NCI-H446 treated with DMSO at 0.1 percent for 48 hours (cell line): Measurements from ENCODE around the gene ZNF793.

Experiments used
- DNase-seq: peaks from one replicate; lab custom pipeline; 2025; lab: John Stamatoyannopoulos, UW

The ZNF793 gene

DNA sequence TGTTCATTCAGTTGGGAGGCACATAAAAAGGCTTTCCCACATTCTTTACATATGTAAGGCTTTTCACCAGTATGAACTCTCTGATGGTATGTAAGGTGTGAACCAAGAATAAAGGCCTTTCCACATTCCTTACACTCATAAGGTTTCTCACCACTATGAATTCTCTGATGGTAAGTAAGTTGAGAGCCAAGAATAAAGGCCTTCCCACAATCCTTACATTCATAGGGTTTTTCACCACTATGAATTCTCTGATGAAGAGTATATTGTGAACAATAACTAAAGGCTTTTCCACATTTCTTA lies 58.6 kb downstream of the ZNF793 start:
- DNase-seq: no peak

DNA sequence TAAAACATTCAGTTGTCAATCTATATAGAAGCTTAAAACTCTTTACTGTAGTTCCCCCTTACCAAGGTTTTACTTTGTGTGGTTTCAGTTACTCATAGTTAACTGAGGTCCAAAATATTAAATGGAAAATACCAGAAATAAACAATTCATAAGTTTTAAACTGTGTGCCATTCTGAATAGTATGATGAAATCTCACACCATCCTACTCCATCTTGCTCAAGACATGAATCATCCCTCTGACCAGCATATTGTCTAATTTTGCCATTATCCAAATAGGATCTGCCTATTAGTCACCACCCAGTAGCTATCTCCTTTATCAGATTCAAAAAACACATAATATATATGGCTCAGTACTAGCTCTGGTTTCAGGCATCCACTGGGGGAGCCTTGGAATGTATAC lies 65.5 kb downstream of the ZNF793 start:
- no peak for DNase-seq

DNA sequence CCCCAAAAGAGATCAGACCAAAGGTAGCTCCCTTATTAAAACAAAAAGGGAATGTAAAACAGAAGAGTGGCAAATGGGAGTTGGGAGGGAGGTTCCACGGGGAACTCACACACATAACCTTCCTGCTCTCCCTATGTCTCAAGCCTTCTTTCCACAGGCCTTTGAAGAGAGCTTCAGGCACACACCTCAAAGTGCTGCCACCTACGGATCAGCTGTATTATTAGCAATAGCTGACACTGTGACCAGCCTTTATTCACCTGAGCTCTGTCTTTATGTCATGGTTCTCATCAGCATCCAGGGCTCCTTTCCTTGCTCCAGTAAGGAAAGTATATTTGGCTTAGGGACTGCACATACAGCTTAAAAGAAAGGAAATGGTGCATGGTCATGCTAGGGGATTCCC lies 76.6 kb downstream of the ZNF793 start:
- no peak for DNase-seq
